NCI-H2107 treated with DMSO at 0.1 percent for 48 hours (cell line): ENCODE data around the gene FAM174A.
"Not testable (repeated sequence)": the region's sequence is repeated elsewhere in the genome, so short reads cannot be mapped to it uniquely, and the experiment has no call there.

Experiments
- DNase-seq: peaks from one replicate; lab custom pipeline; 2025; ENCODE audit not compliant: unreplicated experiment; lab: John Stamatoyannopoulos, UW

Gene FAM174A

DNA sequence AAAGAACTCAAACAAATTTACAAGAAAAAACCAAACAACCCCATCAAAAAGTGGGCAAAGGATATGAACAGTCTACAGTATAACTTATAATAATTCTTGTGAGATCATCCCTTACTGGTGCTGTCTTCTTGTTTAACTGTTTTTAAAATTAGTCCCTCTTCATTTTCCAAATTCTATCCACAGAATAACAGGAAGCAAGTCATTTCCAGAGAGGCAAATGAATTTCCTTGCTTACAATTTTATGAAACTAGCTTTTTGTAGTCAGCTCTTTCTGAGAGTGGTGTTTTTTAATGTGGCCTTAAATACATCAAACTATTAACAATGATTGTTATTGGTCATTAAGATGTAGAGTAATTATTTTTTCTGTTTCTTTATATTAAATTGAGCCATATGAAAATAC lies 40.6 kb downstream of the FAM174A start:
- no peak for DNase-seq

- DNase-seq, result no peak
Measured at GRCh38 chr5:100576217-100576751, 41.1 kb downstream of the FAM174A start.

DNA sequence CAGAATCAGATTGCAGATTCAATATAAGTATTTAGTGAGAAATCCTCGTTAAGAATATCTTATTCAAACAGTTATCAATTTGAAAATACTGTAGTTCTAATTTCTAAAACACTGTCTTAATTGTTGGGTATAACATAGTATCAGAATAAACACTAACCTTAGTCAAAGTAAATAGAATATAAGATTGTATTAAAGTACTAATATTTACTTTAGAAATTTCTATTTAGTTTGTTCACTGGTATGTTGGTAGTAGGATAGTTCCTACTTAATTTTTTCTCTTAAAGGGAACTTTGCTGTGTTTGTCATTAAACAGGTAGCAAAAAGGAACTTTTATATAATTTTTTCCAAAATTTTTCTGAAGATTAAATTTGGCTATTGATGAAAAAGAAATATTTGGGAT lies 42.3 kb downstream of the FAM174A start:
- DNase-seq, result no peak

DNA sequence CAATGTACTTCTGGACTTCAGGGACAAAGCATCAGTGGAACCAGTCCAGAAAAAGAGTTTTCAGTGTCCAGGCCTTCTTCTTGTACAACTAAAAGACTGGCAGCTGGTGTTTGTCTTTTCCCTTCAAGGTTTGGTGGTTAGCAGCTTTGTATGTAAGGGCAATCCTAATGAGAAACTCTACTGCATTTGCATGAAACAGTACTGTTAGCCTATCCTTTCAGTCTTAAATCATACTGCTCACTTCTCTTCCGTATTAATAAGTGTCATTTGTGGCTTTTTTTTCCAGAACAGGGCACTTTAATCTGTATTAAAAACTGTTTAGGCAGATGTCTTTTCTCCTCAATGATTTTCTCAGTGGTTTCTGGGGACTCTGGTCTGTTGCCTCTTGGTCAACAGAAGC lies 48.9 kb downstream of the FAM174A start:
- DNase-seq, result peak; percentile 13

DNA sequence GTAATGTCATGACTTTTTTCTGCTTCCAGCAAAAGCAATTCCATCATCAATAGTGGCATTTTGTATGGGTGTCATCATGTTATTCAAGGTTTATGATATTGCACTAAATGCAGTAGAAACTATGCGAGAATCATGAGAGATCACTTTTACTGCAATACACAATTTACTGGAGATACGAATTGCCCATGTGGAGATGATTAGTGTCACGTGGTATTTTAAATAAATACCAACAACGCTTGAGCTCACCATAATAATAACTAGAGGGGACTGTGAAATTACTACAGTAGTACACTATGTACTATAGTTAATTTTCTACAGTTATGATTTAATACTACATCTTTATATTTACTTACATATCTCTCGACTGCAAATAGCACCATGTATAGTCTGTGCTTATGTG lies 49.7 kb downstream of the FAM174A start:
- DNase-seq, result no peak

GRCh38 chr5:100590867-100591266 lies 55.7 kb downstream of the FAM174A start:
- DNase-seq, result no peak

GRCh38 chr5:100595152-100595811 lies 60.1 kb downstream of the FAM174A start:
- no peak for DNase-seq

- no peak for DNase-seq
Measured at GRCh38 chr5:100595812-100596173, 60.6 kb downstream of the FAM174A start.

GRCh38 chr5:100598446-100598845 lies 63.3 kb downstream of the FAM174A start:
- DNase-seq, result no peak

- no peak for DNase-seq
Measured at GRCh38 chr5:100600298-100600994, 65.3 kb downstream of the FAM174A start.

DNA sequence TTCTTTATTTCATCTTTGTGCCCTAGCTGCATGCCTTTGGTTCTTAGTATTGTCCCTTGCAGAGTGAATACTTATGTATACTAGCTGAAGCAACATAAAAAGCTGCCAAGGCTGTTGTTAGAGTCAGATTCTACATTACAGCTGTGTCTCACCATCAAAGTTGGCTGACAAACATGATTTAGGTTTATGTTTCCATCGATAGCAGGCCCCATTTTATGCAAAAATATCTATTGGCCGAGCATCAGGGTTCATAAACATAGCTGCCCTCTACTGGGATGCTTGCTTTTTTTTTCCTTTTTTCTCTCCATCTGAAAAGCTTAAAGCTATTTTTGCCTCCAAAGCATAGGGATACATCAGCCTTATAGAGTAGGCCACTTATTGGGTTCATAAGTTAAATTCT lies 68.0 kb downstream of the FAM174A start:
- no peak for DNase-seq

- DNase-seq, result not testable (repeated sequence)
Measured at GRCh38 chr5:100604021-100604420, 68.8 kb downstream of the FAM174A start.

DNA sequence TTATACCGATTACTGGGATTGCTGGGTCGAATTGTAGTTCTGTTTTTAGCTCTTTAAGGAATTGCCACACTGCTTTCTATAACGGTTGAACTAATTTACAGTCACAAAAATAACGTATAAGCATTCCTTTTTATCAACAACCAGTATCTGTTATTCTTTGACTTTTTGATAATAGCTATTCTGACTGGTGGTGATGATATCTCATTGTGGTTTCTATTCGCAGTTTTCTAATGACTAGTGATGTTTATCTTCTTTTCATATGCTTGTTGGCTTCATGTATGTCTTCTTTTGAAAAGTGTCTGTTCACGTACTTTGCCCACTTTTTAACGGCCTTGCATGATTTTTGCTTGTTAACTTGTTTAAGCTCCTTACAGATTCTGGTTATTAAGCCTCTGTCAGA lies 74.4 kb downstream of the FAM174A start:
- DNase-seq, result no peak

GRCh38 chr5:100614308-100614707 lies 79.1 kb downstream of the FAM174A start:
- no peak for DNase-seq

- no peak for DNase-seq
Measured at GRCh38 chr5:100615362-100615761, 80.2 kb downstream of the FAM174A start.

DNA sequence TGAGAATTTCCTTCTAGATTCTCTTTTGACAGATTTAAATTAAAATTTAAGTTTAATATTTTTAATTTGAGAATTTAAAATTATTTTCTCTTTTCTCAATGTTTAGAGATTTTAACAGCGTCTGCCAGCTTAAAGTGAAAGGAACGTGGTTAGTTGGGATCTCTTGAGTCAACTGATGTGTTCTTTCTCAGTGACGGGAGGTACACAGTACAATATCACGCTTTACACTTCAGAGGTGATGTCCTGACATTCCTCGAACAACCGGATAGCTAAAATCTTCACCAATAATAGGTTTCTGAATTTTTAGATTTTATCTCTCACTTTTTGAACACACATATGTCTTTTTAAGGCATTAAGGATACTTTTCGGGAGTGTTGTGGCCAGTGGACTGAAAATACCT lies 81.1 kb downstream of the FAM174A start:
- DNase-seq, result no peak

GRCh38 chr5:100616981-100617380 lies 81.8 kb downstream of the FAM174A start:
- DNase-seq, result no peak

DNA sequence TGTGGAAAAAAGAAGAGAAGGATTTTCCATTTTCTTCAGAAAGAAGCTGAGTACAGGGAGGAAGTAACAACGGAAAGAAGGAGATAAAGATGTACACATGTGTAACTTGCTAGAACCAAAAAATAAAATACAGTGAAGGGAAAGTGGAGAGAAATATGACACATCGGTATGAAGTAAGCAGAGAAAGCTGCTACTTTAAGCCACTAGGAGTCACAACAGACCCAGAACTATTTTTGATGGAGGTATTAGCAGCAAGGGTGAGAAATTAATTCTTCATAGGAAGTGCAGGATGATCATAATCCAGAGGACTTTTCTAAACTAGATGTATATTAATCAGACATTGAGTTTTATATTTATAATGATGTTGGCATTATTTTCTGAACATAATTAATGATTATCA lies 88.5 kb downstream of the FAM174A start:
- DNase-seq, result peak; percentile 56

GRCh38 chr5:100634937-100635534 lies 99.9 kb downstream of the FAM174A start:
- DNase-seq, result no peak
